HG03196 (cell line): ENCODE measurements around the gene ESRP2.
A peak's percentile ranks its signal among the peaks of the same experiment; 100 is the strongest.

Experiments
- ATAC-seq: cut with Tn5 transposase; IDR thresholded peaks from one replicate; pipeline ENCODE4 v1.9.1; 2021; ENCODE audit not compliant: unreplicated experiment

ESRP2 gene

GRCh38 chr16:68264128-68265077 is 28.5 kb upstream of the ESRP2 start, which contains the start of gene SLC7A6:
TSS of gene SLC7A6 (plus strand) at chr16:68264526. CDS start at chr16:68274727, 10,201 bp downstream.
- peak; percentile 47 for ATAC-seq

- ATAC-seq, result no peak
Observed at GRCh38 chr16:68263559-68264127, 27.7 kb upstream of the ESRP2 start.

- no peak for ATAC-seq
Observed at GRCh38 chr16:68259007-68259825, 23.3 kb upstream of the ESRP2 start.

GRCh38 chr16:68257906-68258800 is 22.2 kb upstream of the ESRP2 start:
- no peak for ATAC-seq

GRCh38 chr16:68257251-68257905 is 21.5 kb upstream of the ESRP2 start:
- no peak for ATAC-seq

- ATAC-seq, result no peak
Observed at GRCh38 chr16:68255712-68256111, 19.8 kb upstream of the ESRP2 start.

- ATAC-seq, result no peak
Observed at GRCh38 chr16:68253721-68254120, 17.8 kb upstream of the ESRP2 start.

- ATAC-seq, result no peak
Observed at GRCh38 chr16:68252383-68252782, 16.5 kb upstream of the ESRP2 start.

GRCh38 chr16:68251832-68252231 is 15.9 kb upstream of the ESRP2 start:
- no peak for ATAC-seq

GRCh38 chr16:68250951-68251350 is 15.0 kb upstream of the ESRP2 start:
- no peak for ATAC-seq

- ATAC-seq, result no peak
Observed at GRCh38 chr16:68249371-68249770, 13.4 kb upstream of the ESRP2 start.

GRCh38 chr16:68247932-68248331 is 12.0 kb upstream of the ESRP2 start:
- ATAC-seq, result no peak

- no peak for ATAC-seq
Observed at GRCh38 chr16:68247400-68247799, 11.5 kb upstream of the ESRP2 start.

- no peak for ATAC-seq
Observed at GRCh38 chr16:68246666-68247065, 10.7 kb upstream of the ESRP2 start.

- no peak for ATAC-seq
Observed at GRCh38 chr16:68246121-68246520, 10.2 kb upstream of the ESRP2 start.

GRCh38 chr16:68244903-68245853 is 9.3 kb upstream of the ESRP2 start, which contains the start of gene PLA2G15:
TSS of gene PLA2G15 (plus strand) at chr16:68245373. CDS start at chr16:68245427, 54 bp downstream.
- peak; percentile 84 for ATAC-seq

- ATAC-seq, result peak; percentile 5
Observed at GRCh38 chr16:68244481-68244902, 8.6 kb upstream of the ESRP2 start.
